Suppressor macrophage (primary cell): ENCODE data around the gene VEGFB.
A peak's percentile ranks its signal among the peaks of the same experiment; 100 is the strongest.

ENCODE experiments used
- DNase-seq, 4 experiments: peaks; one replicate each; pipeline ENCODE4 v3.0.0-alpha.2; 2020 to 2022

VEGFB gene

GRCh38 chr11:64211181-64211872 lies 23.1 kb upstream of the VEGFB start:
- DNase-seq, result no peak

- DNase-seq, result no peak
Measured at GRCh38 chr11:64216879-64217278, 17.5 kb upstream of the VEGFB start.

- no peak for DNase-seq
Measured at GRCh38 chr11:64218628-64219353, 15.6 kb upstream of the VEGFB start.

- no peak for DNase-seq
Measured at GRCh38 chr11:64219354-64219684, 15.1 kb upstream of the VEGFB start.

- DNase-seq, result no peak
Measured at GRCh38 chr11:64219755-64220154, 14.6 kb upstream of the VEGFB start.

- no peak for DNase-seq
Measured at GRCh38 chr11:64220271-64220670, 14.1 kb upstream of the VEGFB start.

GRCh38 chr11:64220798-64221197 lies 13.6 kb upstream of the VEGFB start:
- no peak for DNase-seq

GRCh38 chr11:64222651-64223000 lies 11.8 kb upstream of the VEGFB start:
- no peak for DNase-seq

- no peak for DNase-seq
Measured at GRCh38 chr11:64223001-64223651, 11.3 kb upstream of the VEGFB start.

GRCh38 chr11:64224151-64224890 lies 10.1 kb upstream of the VEGFB start:
- DNase-seq, result peak in 1 of 4 experiments; percentile 31

- peak; percentile 44 to 68 (median 58) for DNase-seq
Measured at GRCh38 chr11:64224891-64225607, 9.3 kb upstream of the VEGFB start.

- peak; percentile 93 to 97 (median 94) for DNase-seq
Measured at GRCh38 chr11:64225608-64226506, 8.5 kb upstream of the VEGFB start, which contains the start of the genes NUDT22 and TRPT1. Gene NUDT22, plus strand, starts transcription at chr11:64226274. Its CDS starts 379 bp downstream, at chr11:64226653. Gene TRPT1, minus strand, starts transcription at chr11:64226186. Its CDS starts 326 bp downstream, at chr11:64225860.

GRCh38 chr11:64226507-64227051 lies 7.8 kb upstream of the VEGFB start:
- peak; percentile 79 to 92 (median 89) for DNase-seq

- no peak for DNase-seq
Measured at GRCh38 chr11:64227405-64227956, 6.9 kb upstream of the VEGFB start.

GRCh38 chr11:64229090-64229743 lies 5.2 kb upstream of the VEGFB start:
- DNase-seq, result no peak

- no peak for DNase-seq
Measured at GRCh38 chr11:64229744-64230170, 4.6 kb upstream of the VEGFB start.

- DNase-seq, result peak; percentile 71 to 90 (median 86)
Measured at GRCh38 chr11:64230171-64230984, 4.0 kb upstream of the VEGFB start, which contains the start of gene DNAJC4. Gene DNAJC4, plus strand, starts transcription at chr11:64230548. Its CDS starts 307 bp downstream, at chr11:64230855.

- DNase-seq, result no peak
Measured at GRCh38 chr11:64230985-64231365, 3.4 kb upstream of the VEGFB start.

GRCh38 chr11:64231546-64231945 lies 2.8 kb upstream of the VEGFB start:
- DNase-seq, result no peak
